ENCODE data around the gene MAPK14.

GRCh38 chr6:36027501-36028087 is at the start of gene MAPK14:
- TF ChIP-seq CTCF (IDR thresholded peaks at IDR 0.05; ENCODE audit: insufficient read depth, low read length) (peak; percentile 90), POLR2AphosphoS5 (IDR thresholded peaks at IDR 0.05; ENCODE audit: low read depth) (peak; percentile 87; the same call in 1 of the 2 replicates), SPI1 (IDR thresholded peaks at IDR 0.05; ENCODE audit: borderline replicate concordance, low read depth) (0 out of 2 replicates have a peak, but pooled peaks have one; percentile 1)
